Liver (tissue), 3 donors: Measurements from ENCODE around the gene CNOT3.

ENCODE experiments used
- CTCF ChIP-seq: fragments of 150-350 bp; IDR thresholded peaks from 2 replicates; pipeline ENCODE4 v1.5.1; 2017; ENCODE audit warnings: improper control_type of control experiment, low read depth, low read length; ENCODE audit not compliant: missing input control
- NR2F2 ChIP-seq: IDR thresholded peaks from 2 replicates; pipeline ENCODE4 v1.6.1; 2016; ENCODE audit warnings: antibody characterized with exemption
- RAD21 ChIP-seq, 2 donors: IDR thresholded peaks; 2 replicates each; pipeline ENCODE4 v1.6.1; 2016; ENCODE audit warnings: antibody characterized with exemption in 2 of 2, mild to moderate bottlenecking in 2 of 2
- REST ChIP-seq: IDR thresholded peaks from 2 replicates; pipeline ENCODE4 v1.6.1; 2016; ENCODE audit warnings: antibody characterized with exemption, mild to moderate bottlenecking
- SP1 ChIP-seq: IDR thresholded peaks from 2 replicates; pipeline ENCODE4 v1.6.1; 2018; ENCODE audit warnings: antibody characterized with exemption, mild to moderate bottlenecking
- TAF1 ChIP-seq: conservative IDR thresholded peaks from 2 replicates; pipeline ENCODE4 v1.6.1; 2016; ENCODE audit warnings: antibody characterized with exemption, mild to moderate bottlenecking
- donor health status: healthy.
- donor health status: healthy.

GRCh38 chr19:54099190-54099902 lies 38.2 kb upstream of the CNOT3 start:
- TF ChIP-seq CTCF (no peak), TAF1 (no peak), REST (no peak), NR2F2 (no peak), SP1 (no peak), RAD21 (IDR thresholded peaks at IDR 0.05) (no peak)
